Hepatocyte (in vitro differentiated cells): ENCODE measurements around the gene GGCT. TPM values are rescaled to one million over a fixed set of nuclear protein-coding genes. Genes with fewer than 3 reads are reported as not detected.

Source experiments
- DNase-seq: peaks from one replicate; pipeline ENCODE4 v3.0.0-alpha.2; 2016; ENCODE audit warnings: low spot score
- H2AFZ ChIP-seq: fragments of 200-600 bp; sonication (generic); 2 replicates; pipeline ENCODE4 v1.6.0; 2016; ENCODE audit warnings: antibody characterized with exemption, mild to moderate bottlenecking
- H3K27ac ChIP-seq: fragments of 200-600 bp; sonication (generic); 2 replicates; pipeline ENCODE4 v1.5.1; 2016; ENCODE audit warnings: mild to moderate bottlenecking
- H3K27me3 ChIP-seq: fragments of 200-600 bp; sonication (generic); 2 replicates; pipeline ENCODE4 v1.6.1; 2016
- H3K36me3 ChIP-seq: fragments of 200-600 bp; sonication (generic); replicated peaks from 2 replicates; pipeline ENCODE4 v1.5.1; 2016; ENCODE audit warnings: low read depth; ENCODE audit not compliant: insufficient read depth
- H3K4me1 ChIP-seq: fragments of 200-600 bp; sonication (generic); 2 replicates; pipeline ENCODE4 v1.5.1; 2016; ENCODE audit warnings: mild to moderate bottlenecking, moderate library complexity; ENCODE audit not compliant: insufficient read depth
- H3K4me2 ChIP-seq: fragments of 200-600 bp; sonication (generic); 2 replicates; pipeline ENCODE4 v1.6.0; 2016
- H3K4me3 ChIP-seq: fragments of 200-600 bp; sonication (generic); 2 replicates; pipeline ENCODE4 v1.5.1; 2016; ENCODE audit warnings: mild to moderate bottlenecking
- H3K79me2 ChIP-seq: fragments of 200-600 bp; sonication (generic); 2 replicates; pipeline ENCODE4 v1.6.0; 2017; ENCODE audit warnings: mild to moderate bottlenecking
- H3K9me2 ChIP-seq: fragments of 200-600 bp; sonication (generic); replicated peaks from 2 replicates; pipeline ENCODE4 v1.6.0; 2017; ENCODE audit warnings: mild to moderate bottlenecking; ENCODE audit not compliant: insufficient read depth
- H3K9me3 ChIP-seq: fragments of 200-600 bp; sonication (generic); 2 replicates; pipeline ENCODE4 v1.5.1; 2016; ENCODE audit warnings: low read depth, mild to moderate bottlenecking
- H4K20me1 ChIP-seq: fragments of 200-600 bp; sonication (generic); 2 replicates; pipeline ENCODE4 v1.6.0; 2016; ENCODE audit warnings: mild to moderate bottlenecking; ENCODE audit not compliant: insufficient read depth, poor library complexity, severe bottlenecking
- EZH2 ChIP-seq: fragments of 200-600 bp; sonication (generic); IDR thresholded peaks from 2 replicates; pipeline ENCODE4 v1.6.1; 2016; ENCODE audit warnings: antibody characterized with exemption, mild to moderate bottlenecking, borderline replicate concordance
- EZH2phosphoT487 ChIP-seq: fragments of 200-600 bp; sonication (generic); IDR thresholded peaks from one replicate; pipeline ENCODE4 v1.6.1; 2018; ENCODE audit warnings: antibody characterized with exemption, mild to moderate bottlenecking, low read depth, moderate library complexity; ENCODE audit not compliant: unreplicated experiment, severe bottlenecking
- WGBS: methylation state at CpG from one replicate; pipeline ENCODE4 v1.1.6; 2016; ENCODE audit warnings: low lambda C conversion rate; ENCODE audit errors: missing lambda C conversion rate; 5-methylcytosine and 5-hydroxymethylcytosine counted together
- polyA plus RNA-seq: library from polyadenylated mRNA; unstranded; fragments of >200 nt; fragmentation: Nextera tagmentation; extraction: Ambion mirVana; gene quantifications from 2 replicates; pipeline ENCODE4 v1.2.1, GENCODE V29; 2016
- total RNA-seq: library from RNA; depleted of rRNA; stranded (reverse); fragments of >200 nt; gene quantifications from 2 replicates; pipeline ENCODE4 v1.2.3, GENCODE V29; 2014
- TF ChIP-seq, protein P1 (sequence below): fragments of 200-600 bp; sonication (generic); IDR thresholded peaks from 2 replicates; pipeline ENCODE4 v1.5.1; 2016; ENCODE audit warnings: antibody characterized with exemption, mild to moderate bottlenecking; ENCODE audit not compliant: poor library complexity

Gene GGCT
- total and polyA plus RNA-seq, 2 experiments from 2014 or later: 43.4 to 55.7 TPM

DNA sequence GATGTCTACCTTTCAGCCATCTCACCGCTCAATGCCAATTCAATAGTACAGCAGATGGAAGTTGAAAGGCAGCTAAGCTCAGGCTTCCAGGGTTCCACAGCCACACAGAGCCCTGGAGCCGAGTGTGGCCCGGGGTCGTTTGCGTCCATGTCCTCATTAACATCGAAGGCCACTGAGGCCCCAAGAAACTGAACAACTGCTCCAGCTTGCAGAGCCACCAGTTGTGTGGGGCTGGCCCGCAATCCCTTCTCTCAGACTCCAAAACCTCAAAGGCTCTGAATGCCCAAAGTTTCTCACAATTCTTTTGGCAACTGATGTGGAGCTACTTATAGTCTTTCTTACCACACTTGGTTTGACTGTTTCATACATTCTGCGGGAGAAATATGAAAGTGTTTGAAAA, 57.2 kb downstream of the GGCT start:
- H2AFZ ChIP-seq: no peak overlapping the region
- WGBS: 93% methylated on average over 8 of the region's 8 CpGs
- no peaks in the 10 kb centered on the region for H3K4me1 ChIP-seq
- H3K79me2 ChIP-seq: no peaks in the 10 kb centered on the region
- no peaks in the 10 kb centered on the region for H3K27me3 ChIP-seq
- TF ChIP-seq, protein P1, sequence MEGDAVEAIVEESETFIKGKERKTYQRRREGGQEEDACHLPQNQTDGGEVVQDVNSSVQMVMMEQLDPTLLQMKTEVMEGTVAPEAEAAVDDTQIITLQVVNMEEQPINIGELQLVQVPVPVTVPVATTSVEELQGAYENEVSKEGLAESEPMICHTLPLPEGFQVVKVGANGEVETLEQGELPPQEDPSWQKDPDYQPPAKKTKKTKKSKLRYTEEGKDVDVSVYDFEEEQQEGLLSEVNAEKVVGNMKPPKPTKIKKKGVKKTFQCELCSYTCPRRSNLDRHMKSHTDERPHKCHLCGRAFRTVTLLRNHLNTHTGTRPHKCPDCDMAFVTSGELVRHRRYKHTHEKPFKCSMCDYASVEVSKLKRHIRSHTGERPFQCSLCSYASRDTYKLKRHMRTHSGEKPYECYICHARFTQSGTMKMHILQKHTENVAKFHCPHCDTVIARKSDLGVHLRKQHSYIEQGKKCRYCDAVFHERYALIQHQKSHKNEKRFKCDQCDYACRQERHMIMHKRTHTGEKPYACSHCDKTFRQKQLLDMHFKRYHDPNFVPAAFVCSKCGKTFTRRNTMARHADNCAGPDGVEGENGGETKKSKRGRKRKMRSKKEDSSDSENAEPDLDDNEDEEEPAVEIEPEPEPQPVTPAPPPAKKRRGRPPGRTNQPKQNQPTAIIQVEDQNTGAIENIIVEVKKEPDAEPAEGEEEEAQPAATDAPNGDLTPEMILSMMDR: no peak
- no peak for TF ChIP-seq EZH2
- no peak for TF ChIP-seq EZH2phosphoT487
- H3K36me3 ChIP-seq: no peaks in the 10 kb centered on the region
- H3K9me2 ChIP-seq: no peaks in the 10 kb centered on the region
- no peak overlapping the region for H3K27ac ChIP-seq
- H3K9me3 ChIP-seq: no peaks in the 10 kb centered on the region
- H3K4me3 ChIP-seq: no peak overlapping the region
- DNase-seq: no peak
- no peaks in the 10 kb centered on the region for H4K20me1 ChIP-seq
- H3K4me2 ChIP-seq: no peak overlapping the region

Other genes with a start within 250 kb of the GGCT start
- gene ZNRF2, start 220.2 kb downstream of the GGCT start, total RNA-seq: 17.7 and 18.8 TPM in 2 replicates
- 11.0 and 11.7 TPM in 2 replicates for gene ZNRF2, start 220.2 kb downstream of the GGCT start, polyA plus RNA-seq
- 6.1 and 6.9 TPM in 2 replicates for gene NOD1, start 26.0 kb downstream of the GGCT start, total RNA-seq
- gene NOD1, start 26.0 kb downstream of the GGCT start, polyA plus RNA-seq: 3.0 and 7.5 TPM in 2 replicates
- 151 and 163 TPM in 2 replicates for gene GARS1, start 90.0 kb upstream of the GGCT start, total RNA-seq
- 111 and 131 TPM in 2 replicates for gene GARS1, start 90.0 kb upstream of the GGCT start, polyA plus RNA-seq
- gene CRHR2, start 177.6 kb upstream of the GGCT start, total RNA-seq: not detected in 2 replicates
- 0.19 and 0.21 TPM in 2 replicates for gene CRHR2, start 177.6 kb upstream of the GGCT start, polyA plus RNA-seq
- gene INMT, start 247.3 kb upstream of the GGCT start, total RNA-seq: 18.1 and 18.4 TPM in 2 replicates
- 17.4 and 22.0 TPM in 2 replicates for gene INMT, start 247.3 kb upstream of the GGCT start, polyA plus RNA-seq